ENCODE data around the gene TRPM2. TPM values are rescaled to one million over a fixed set of nuclear protein-coding genes. Genes with fewer than 3 reads are reported as not detected.
A peak's percentile ranks its signal among the peaks of the same experiment; 100 is the strongest.
"Not testable (repeated sequence)": the region's sequence is repeated elsewhere in the genome, so short reads cannot be mapped to it uniquely, and the experiment has no call there.

The TRPM2 gene
- total RNA-seq, 2 experiments from 2014 or later, result 35.6 to 40.9 TPM

GRCh38 chr21:44467859-44468195, 114.4 kb downstream of the TRPM2 start:
- Mint-ChIP-seq H3K36me3 (ENCODE audit: low read depth) (no peaks in the 10 kb centered on the region), H3K9me3 (ENCODE audit: insufficient read depth) (no peaks in the 10 kb centered on the region), H3K4me3 (no peak overlapping the region), H3K4me1 (ENCODE audit: low read depth) (no peaks in the 10 kb centered on the region), H3K27me3 (ENCODE audit: low read depth) (peaks cover 6% of the 10 kb centered on the region), H3K27ac (no peak overlapping the region)
- ChIA-PET CTCF (no interaction called here), POLR2A (no interaction called here)
- ATAC-seq, result no peak
- DNase-seq, result no peak

- no peak overlapping the region for H3K4me3 Mint-ChIP-seq
- CTCF ChIA-PET, result no interaction called here
These were observed 117.9 kb downstream of the TRPM2 start for GRCh38 chr21:44471341-44471740.

GRCh38 chr21:44471996-44472395, 118.6 kb downstream of the TRPM2 start:
- H3K27ac Mint-ChIP-seq, result no peak overlapping the region
- ChIA-PET POLR2A (no interaction called here), CTCF (no interaction called here)
- no peaks in the 10 kb centered on the region for H3K36me3 Mint-ChIP-seq (ENCODE audit: low read depth)
- H3K27me3 Mint-ChIP-seq (ENCODE audit: low read depth), result peaks cover 6% of the 10 kb centered on the region
- H3K4me1 Mint-ChIP-seq (ENCODE audit: low read depth), result no peaks in the 10 kb centered on the region
- no peak overlapping the region for H3K4me3 Mint-ChIP-seq
- no peaks in the 10 kb centered on the region for H3K9me3 Mint-ChIP-seq (ENCODE audit: insufficient read depth)
- DNase-seq, result no peak
- ATAC-seq, result no peak

More at GRCh38 chr21:44471341-44471740, 117.9 kb downstream of the TRPM2 start:
- ATAC-seq, result no peak
- Mint-ChIP-seq H3K27ac (no peak overlapping the region), H3K9me3 (ENCODE audit: insufficient read depth) (no peaks in the 10 kb centered on the region), H3K27me3 (ENCODE audit: low read depth) (peaks cover 6% of the 10 kb centered on the region), H3K36me3 (ENCODE audit: low read depth) (no peaks in the 10 kb centered on the region), H3K4me1 (ENCODE audit: low read depth) (no peaks in the 10 kb centered on the region)
- DNase-seq, result no peak
- POLR2A ChIA-PET, result no interaction called here

- ChIA-PET CTCF (interaction anchor here (0.6 kb wide), 1 partner anchor 140 kb away, joined by 4 read pairs; no protein-coding TSS in a partner anchor), POLR2A (no interaction called here)
- DNase-seq (no peak), ATAC-seq (no peak)
- Mint-ChIP-seq H3K27ac (no peak overlapping the region), H3K27me3 (ENCODE audit: low read depth) (peaks cover 6% of the 10 kb centered on the region), H3K4me3 (no peak overlapping the region), H3K9me3 (ENCODE audit: insufficient read depth) (no peaks in the 10 kb centered on the region), H3K36me3 (ENCODE audit: low read depth) (no peaks in the 10 kb centered on the region), H3K4me1 (ENCODE audit: low read depth) (no peaks in the 10 kb centered on the region)
These were observed 120.6 kb downstream of the TRPM2 start for GRCh38 chr21:44473915-44474555.

- H3K27ac Mint-ChIP-seq, result no peak overlapping the region
- ChIA-PET POLR2A (no interaction called here), CTCF (no interaction called here)
- no peaks in the 10 kb centered on the region for H3K9me3 Mint-ChIP-seq (ENCODE audit: insufficient read depth)
- H3K27me3 Mint-ChIP-seq (ENCODE audit: low read depth), result peaks cover 3% of the 10 kb centered on the region
- no peaks in the 10 kb centered on the region for H3K36me3 Mint-ChIP-seq (ENCODE audit: low read depth)
- H3K4me1 Mint-ChIP-seq (ENCODE audit: low read depth), result peaks cover 2% of the 10 kb centered on the region
- no peak for ATAC-seq
- no peak overlapping the region for H3K4me3 Mint-ChIP-seq
- no peak for DNase-seq
These were observed 121.9 kb downstream of the TRPM2 start for GRCh38 chr21:44475266-44475845.

GRCh38 chr21:44477131-44477530, 123.7 kb downstream of the TRPM2 start:
- Mint-ChIP-seq H3K4me3 (no peak overlapping the region), H3K9me3 (ENCODE audit: insufficient read depth) (no peaks in the 10 kb centered on the region), H3K27ac (no peak overlapping the region), H3K27me3 (ENCODE audit: low read depth) (peaks cover 1% of the 10 kb centered on the region), H3K4me1 (ENCODE audit: low read depth) (peaks cover 2% of the 10 kb centered on the region), H3K36me3 (ENCODE audit: low read depth) (no peaks in the 10 kb centered on the region)
- ChIA-PET POLR2A (no interaction called here), CTCF (no interaction called here)
- no peak for DNase-seq
- no peak for ATAC-seq

- ATAC-seq (no peak), DNase-seq (no peak)
- H3K4me3 Mint-ChIP-seq, result no peak overlapping the region
- no peak overlapping the region for H3K27ac Mint-ChIP-seq
- H3K27me3 Mint-ChIP-seq (ENCODE audit: low read depth), result no peaks in the 10 kb centered on the region
- no peaks in the 10 kb centered on the region for H3K36me3 Mint-ChIP-seq (ENCODE audit: low read depth)
- H3K4me1 Mint-ChIP-seq (ENCODE audit: low read depth), result peaks cover 2% of the 10 kb centered on the region
- ChIA-PET CTCF (interaction anchor here (0.6 to 1.2 kb wide), 2 partner anchors 33 to 464 kb away, joined by 3 to 4 read pairs; no protein-coding TSS in a partner anchor), POLR2A (no interaction called here)
- H3K9me3 Mint-ChIP-seq (ENCODE audit: insufficient read depth), result no peaks in the 10 kb centered on the region
These were observed 124.3 kb downstream of the TRPM2 start for GRCh38 chr21:44477712-44478111.

GRCh38 chr21:44478124-44478800, 124.8 kb downstream of the TRPM2 start:
- POLR2A ChIA-PET, result no interaction called here
- Mint-ChIP-seq H3K27ac (no peak overlapping the region), H3K36me3 (ENCODE audit: low read depth) (no peaks in the 10 kb centered on the region), H3K27me3 (ENCODE audit: low read depth) (no peaks in the 10 kb centered on the region), H3K4me3 (no peak overlapping the region), H3K9me3 (ENCODE audit: insufficient read depth) (no peaks in the 10 kb centered on the region), H3K4me1 (ENCODE audit: low read depth) (peaks cover 2% of the 10 kb centered on the region)
- ATAC-seq, result no peak
- DNase-seq, result no peak
- CTCF ChIA-PET, result interaction anchor here (0.6 to 1.2 kb wide), 2 partner anchors 33 to 464 kb away, joined by 3 to 4 read pairs; no protein-coding TSS in a partner anchor

GRCh38 chr21:44478801-44479167, 125.4 kb downstream of the TRPM2 start:
- DNase-seq (no peak), ATAC-seq (no peak)
- Mint-ChIP-seq H3K4me1 (ENCODE audit: low read depth) (peaks cover 2% of the 10 kb centered on the region), H3K27me3 (ENCODE audit: low read depth) (no peaks in the 10 kb centered on the region), H3K4me3 (no peak overlapping the region), H3K36me3 (ENCODE audit: low read depth) (no peaks in the 10 kb centered on the region), H3K9me3 (ENCODE audit: insufficient read depth) (no peaks in the 10 kb centered on the region), H3K27ac (no peak overlapping the region)
- CTCF ChIA-PET, result interaction anchor here (1.2 kb wide), 1 partner anchor 32 kb away, joined by 4 read pairs; no protein-coding TSS in a partner anchor
- POLR2A ChIA-PET, result no interaction called here

GRCh38 chr21:44479556-44480199, 126.3 kb downstream of the TRPM2 start:
- H3K27me3 Mint-ChIP-seq (ENCODE audit: low read depth); H3K4me3 Mint-ChIP-seq; H3K36me3 Mint-ChIP-seq (ENCODE audit: low read depth); H3K4me1 Mint-ChIP-seq (ENCODE audit: low read depth); POLR2A ChIA-PET; H3K9me3 Mint-ChIP-seq (ENCODE audit: insufficient read depth); ATAC-seq; H3K27ac Mint-ChIP-seq: not testable (repeated sequence)
- peak; percentile 59 for DNase-seq
- CTCF ChIA-PET, result interaction anchor here (1.0 to 1.4 kb wide), 5 partner anchors 10 to 849 kb away, joined by 3 to 4 read pairs (median 3); partner anchors contain the start of genes LRRC3 and TRPM2

- H3K27me3 Mint-ChIP-seq (ENCODE audit: low read depth), result peaks cover 2% of the 10 kb centered on the region
- no peak overlapping the region for H3K4me3 Mint-ChIP-seq
- no peak for DNase-seq
- ChIA-PET CTCF (interaction anchor here (1.0 to 2.0 kb wide), 7 partner anchors 10 to 848 kb away, joined by 3 to 7 read pairs (median 4); partner anchors contain the start of genes LRRC3 and TRPM2), POLR2A (no interaction called here)
- no peak for ATAC-seq
- H3K36me3 Mint-ChIP-seq (ENCODE audit: low read depth), result no peaks in the 10 kb centered on the region
- no peaks in the 10 kb centered on the region for H3K9me3 Mint-ChIP-seq (ENCODE audit: insufficient read depth)
- peaks cover 7% of the 10 kb centered on the region for H3K4me1 Mint-ChIP-seq (ENCODE audit: low read depth)
- H3K27ac Mint-ChIP-seq, result no peak overlapping the region
These were observed 127.0 kb downstream of the TRPM2 start for GRCh38 chr21:44480200-44481053.
